RWPE1 (cell line): ENCODE data around the gene TMEM8B.
A peak's percentile ranks its signal among the peaks of the same experiment; 100 is the strongest.

Experiments
- CTCF ChIA-PET: fragments of 350-600 bp; sonication (Branson Sonifier 250); formaldehyde crosslinking; extraction: SDS; loops from one replicate; lab custom pipeline; 2021; lab: Yijun Ruan, JAX
- POLR2A ChIA-PET: fragments of 400-600 bp; formaldehyde crosslinking; extraction: SDS; loops from one replicate; lab custom pipeline; 2020; ENCODE audit warnings: antibody characterized with exemption; ENCODE audit not compliant: low non-redundant PET; lab: Yijun Ruan, JAX
- DNase-seq: peaks from one replicate; pipeline ENCODE4 v3.0.0; 2012; ENCODE audit warnings: low spot score
- H3K27ac ChIP-seq: fragments of 450-650 bp; 2 replicates; pipeline ENCODE4 v1.5.1; 2017
- CTCF ChIP-seq: fragments of 450-650 bp; conservative IDR thresholded peaks from 2 replicates; pipeline ENCODE4 v1.5.1; 2017; ENCODE audit warnings: low read depth, mild to moderate bottlenecking

The TMEM8B gene

DNA sequence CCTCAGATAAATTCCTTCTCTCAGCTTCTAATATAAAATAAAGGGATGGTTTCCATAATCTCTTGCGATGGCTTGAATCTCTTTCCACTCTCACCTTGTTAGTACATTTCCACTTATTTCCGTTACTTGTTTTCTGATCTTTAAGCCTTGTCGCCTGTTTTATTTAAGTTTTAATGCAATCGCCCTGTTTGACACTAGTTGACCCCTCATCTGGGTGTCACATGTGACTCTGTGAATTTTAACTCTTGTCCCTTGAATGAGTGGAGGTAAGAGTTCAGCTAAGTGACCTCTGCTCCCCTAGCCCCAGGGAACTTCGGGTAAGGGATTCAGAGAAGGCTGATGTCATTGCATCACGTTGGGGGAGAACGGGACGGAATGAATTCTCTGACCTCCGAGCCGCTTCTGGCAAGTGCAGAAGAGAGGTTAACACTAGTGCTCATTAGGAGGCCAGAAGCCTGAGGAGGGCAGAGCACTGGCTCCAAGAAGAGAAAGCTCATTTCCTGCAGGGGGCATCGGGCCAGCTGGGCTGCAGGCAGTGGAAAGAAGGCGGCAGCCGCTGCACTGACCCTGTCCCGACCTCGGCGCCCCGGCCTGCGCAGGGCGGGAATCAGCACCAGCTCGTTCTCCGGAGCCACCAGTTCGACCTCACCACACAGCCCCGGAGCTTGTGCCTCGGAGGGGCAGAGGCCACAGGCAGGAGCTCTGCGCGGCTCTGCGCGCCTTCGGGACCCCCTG lies 14.8 kb upstream of the TMEM8B start:
- CTCF ChIA-PET = interaction anchor here (0.6 to 1.8 kb wide), 9 partner anchors 12 to 580 kb away, joined by 3 to 8 read pairs (median 4); no protein-coding TSS in a partner anchor

DNA sequence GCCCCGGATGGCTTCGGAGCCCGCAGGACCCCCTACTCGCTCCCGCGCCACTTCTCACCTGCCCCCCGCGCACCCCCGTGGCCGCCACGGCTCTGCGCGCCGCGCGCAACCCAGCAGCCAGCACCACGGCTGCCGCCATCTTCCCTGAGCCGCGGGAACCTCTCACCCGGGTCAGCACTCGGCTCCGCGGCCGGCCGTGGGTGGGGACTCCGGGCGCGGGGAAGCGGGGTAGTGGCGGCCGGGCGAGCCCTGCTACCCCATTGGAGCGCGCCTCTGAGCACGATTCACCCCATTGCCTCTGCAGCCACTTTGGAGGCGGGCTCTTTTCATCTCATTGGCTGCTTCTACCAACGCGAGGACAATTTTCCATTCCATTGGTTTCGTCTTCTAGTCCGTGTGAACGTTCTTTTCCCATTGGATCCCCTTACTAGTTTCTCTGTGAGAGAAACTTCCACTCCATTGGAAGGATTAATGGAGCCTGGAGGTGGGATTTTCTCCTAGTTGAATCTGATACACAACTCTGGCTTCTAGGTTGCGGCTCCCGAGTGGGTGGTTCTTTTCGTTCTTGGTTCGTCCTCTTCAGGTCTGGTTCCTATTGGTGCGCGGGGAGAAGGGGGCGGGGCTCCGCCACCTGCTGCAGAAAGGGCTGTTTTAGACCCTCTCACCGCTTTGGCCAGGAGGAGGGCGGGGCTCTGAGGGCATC lies 14.0 kb upstream of the TMEM8B start, which contains the start of gene HINT2:
TSS of gene HINT2 (minus strand) at position 202 of the 703 bp plus-strand sequence. CDS start at position 139, 63 bp downstream.
- ChIA-PET POLR2A (no interaction called here), CTCF (interaction anchor here (0.6 to 1.8 kb wide), 6 partner anchors 11 to 67 kb away, joined by 3 to 8 read pairs (median 4); no protein-coding TSS in a partner anchor)
- TF ChIP-seq CTCF = no peak
- peak; percentile 99 for DNase-seq
- peak within 1 kb of the TSS; percentile 98 for H3K27ac ChIP-seq

More for the DNA sequence above, 14.8 kb upstream of the TMEM8B start:
- peak overlapping the region; percentile 98 for H3K27ac ChIP-seq
- POLR2A ChIA-PET = no interaction called here
- no peak; the same call in 1 of the 2 replicates for TF ChIP-seq CTCF
- peak; percentile 64 for DNase-seq

DNA sequence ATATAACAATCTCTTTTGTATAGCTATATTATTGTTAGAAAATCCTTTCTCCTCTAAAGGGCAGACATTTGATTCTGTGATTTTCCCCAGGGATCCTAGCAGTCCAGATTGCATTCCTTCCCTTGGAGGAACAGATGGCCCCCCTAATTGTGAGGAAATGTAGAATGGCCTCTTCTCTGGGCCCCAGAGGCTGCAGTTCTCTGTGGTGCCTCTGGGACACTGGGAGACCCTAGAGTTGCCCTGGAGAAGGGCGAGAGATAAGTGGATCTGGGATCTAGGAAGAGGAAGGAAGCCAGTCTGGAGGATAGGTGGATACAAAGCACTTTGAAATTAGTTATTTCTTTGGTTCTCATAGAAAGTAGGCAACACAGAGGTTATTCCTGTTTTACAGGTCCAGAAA lies 12.3 kb upstream of the TMEM8B start:
- POLR2A ChIA-PET = no interaction called here
- H3K27ac ChIP-seq = no peak overlapping the region
- TF ChIP-seq CTCF = no peak
- CTCF ChIA-PET = no interaction called here
- DNase-seq = no peak

DNA sequence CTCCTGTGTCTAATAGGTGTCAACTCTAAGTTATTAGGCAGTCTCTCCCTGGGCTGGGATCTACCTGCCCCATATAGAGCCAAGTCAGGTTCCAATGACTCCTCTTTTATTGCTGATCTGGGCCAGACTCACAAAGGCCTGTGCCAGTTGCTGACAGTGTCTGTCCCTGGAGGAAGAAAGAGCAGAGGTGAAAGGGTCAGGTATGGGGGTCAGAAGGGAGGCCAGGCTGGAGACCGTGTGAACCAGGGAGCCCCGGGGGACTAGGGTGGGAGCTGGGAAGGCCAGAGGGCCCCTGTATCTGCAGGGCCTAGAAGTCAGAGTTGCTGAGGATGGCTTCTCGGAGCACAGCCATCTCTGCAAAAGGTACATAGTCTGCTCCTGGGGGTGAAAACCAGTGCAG lies 10.7 kb upstream of the TMEM8B start:
- POLR2A ChIA-PET = no interaction called here
- TF ChIP-seq CTCF = no peak
- H3K27ac ChIP-seq = no peak overlapping the region
- CTCF ChIA-PET = no interaction called here
- no peak for DNase-seq

GRCh38 chr9:35820076-35820475 lies 9.0 kb upstream of the TMEM8B start:
- TF ChIP-seq CTCF = no peak
- no peak overlapping the region for H3K27ac ChIP-seq
- CTCF ChIA-PET = no interaction called here
- DNase-seq = no peak
- POLR2A ChIA-PET = no interaction called here

DNA sequence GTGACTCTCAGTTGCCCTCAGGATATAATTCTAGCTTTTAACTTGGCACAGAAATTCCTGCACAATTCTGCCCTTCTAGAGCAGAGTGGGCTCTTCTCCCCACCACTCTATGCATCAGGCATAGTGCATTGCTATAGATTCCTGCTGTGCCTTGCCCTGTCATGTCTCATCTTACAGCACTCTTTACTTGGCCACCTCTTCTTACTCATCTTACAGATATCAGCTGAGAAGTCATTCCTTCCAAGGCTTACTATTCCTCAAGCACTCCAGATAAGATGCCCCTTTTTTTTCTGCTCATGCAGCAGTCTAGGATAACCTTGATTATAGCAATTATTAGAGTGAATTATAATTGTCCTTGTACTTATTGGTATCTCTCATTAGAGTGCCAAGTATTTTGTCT lies 6.1 kb upstream of the TMEM8B start:
- no peak for TF ChIP-seq CTCF
- no peak overlapping the region for H3K27ac ChIP-seq
- POLR2A ChIA-PET = no interaction called here
- DNase-seq = no peak
- CTCF ChIA-PET = no interaction called here
